ENCODE results near the gene CTBP2.

The CTBP2 gene

DNA sequence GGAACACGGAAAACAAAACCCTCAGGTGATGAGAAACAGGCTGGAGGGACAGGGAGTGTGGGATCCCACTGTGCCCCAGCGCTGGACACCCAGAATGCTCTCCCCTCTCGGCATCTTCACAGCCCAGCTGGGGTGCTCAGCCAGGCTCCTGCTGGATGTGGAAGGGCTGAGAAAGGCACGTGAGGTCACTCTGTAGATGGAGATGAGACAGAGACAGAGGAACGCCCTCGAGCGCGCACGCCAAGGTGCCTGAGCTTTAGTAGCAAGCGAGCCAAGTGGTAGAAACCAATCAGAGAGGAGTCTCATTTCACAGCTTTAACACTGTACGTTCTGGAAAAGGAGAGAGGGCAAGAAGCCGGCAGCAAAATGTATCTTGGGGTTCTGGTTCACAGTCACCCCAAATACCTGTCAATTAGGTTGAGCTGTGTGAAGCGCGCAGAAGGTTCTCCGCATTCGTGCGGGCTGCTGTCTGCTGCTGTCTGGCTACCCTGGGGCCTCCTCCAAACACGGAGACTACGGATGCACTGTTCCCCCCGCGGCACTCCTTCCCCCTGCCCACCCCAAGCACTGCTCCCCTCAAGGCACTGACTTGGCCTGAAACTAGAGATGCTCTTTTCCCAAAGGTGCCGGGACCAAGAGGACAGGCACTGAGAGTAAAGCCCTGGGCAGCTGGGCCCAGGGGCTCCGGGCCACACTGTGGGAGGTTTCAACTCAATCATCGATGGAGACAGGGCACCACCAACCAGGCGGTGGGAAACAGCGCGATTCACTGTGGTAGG lies 127.0 kb downstream of the CTBP2 start:
- no peak for DNase-seq

DNA sequence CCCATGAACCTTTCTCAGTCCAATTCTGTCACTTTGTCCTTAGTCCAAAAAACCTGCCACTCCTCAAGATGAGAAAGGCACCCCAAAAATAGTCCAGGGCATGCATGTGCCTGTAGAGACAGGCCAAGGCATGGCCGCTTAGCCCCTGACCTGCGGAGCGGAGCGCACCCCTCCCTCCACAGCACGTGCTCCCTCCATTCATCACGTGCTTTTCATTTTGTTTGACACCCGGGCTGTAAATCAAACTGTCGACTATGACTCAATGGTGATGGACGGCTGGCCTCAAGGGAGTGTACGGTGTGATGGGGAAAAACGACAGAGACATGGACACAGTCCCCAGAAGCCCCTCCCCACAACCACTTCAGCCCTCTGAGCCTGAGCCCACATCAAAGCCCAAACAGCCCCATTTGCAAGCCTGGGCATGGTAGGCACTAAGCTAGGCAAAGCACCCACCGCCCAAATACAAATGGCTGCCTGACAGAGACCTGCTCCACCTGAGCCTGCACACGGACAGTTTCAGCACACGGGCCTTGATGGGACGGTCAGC lies 127.8 kb downstream of the CTBP2 start:
- DNase-seq: no peak

DNA sequence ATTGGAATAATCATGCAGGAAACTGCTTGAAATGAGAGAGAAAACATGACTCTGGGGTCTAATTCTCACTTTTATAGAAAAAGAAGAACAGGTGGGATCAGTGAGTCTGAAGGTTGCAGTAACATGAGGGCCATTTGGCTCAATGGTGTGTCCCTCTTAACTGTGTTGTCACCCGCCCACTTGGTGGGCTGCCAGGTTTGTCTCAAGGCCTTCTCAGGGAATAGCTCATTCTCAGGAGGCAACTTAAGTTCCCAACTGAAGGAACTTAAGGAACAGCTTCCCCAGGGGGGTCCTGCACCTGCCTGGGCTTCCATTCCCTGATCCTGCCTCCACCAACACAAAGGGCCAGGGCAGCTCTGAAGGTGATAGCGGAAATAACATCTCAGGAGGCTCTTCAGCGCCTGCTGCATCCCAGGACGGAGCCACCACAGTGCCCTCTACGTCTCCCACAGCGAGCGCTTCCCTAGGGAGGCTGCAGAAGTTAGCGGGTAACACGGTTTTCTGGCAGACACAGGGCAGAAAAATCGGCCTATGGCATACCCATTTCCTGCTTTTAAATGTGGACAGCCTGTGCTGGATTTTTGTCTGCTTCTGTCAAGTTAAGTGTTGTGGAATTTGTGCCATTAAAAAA lies 129.7 kb downstream of the CTBP2 start:
- no peak for DNase-seq

DNA sequence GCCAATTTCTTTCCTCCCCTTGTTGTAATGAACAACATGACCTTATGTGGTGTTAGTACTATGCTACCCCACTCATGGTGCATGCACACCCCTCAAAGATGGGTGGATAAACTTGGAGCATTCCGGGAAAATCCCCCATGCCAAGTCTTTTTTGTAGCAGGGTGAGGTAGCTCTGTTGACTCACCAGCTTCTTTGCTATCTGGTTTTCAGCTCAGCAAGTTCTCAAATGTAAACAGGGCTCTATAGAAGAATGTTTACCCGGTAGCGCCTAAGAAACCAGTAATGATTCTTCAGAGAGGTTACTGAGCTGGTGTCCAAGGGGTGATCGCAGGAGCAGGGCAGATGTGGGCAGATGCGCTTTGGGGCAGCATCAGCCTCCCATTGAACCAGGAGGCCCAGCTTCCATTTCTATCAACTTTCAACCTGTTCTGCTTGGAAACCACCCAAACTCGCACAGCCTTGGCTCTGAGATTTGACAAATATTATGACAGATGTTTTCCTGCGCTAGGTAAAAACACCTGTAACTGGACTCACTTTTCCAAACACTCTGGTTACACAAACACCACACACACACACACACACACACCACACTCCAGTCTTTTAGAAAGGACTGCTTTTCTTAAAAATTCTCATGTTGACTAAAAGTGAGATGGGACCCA lies 130.7 kb downstream of the CTBP2 start:
- no peak for DNase-seq

DNA sequence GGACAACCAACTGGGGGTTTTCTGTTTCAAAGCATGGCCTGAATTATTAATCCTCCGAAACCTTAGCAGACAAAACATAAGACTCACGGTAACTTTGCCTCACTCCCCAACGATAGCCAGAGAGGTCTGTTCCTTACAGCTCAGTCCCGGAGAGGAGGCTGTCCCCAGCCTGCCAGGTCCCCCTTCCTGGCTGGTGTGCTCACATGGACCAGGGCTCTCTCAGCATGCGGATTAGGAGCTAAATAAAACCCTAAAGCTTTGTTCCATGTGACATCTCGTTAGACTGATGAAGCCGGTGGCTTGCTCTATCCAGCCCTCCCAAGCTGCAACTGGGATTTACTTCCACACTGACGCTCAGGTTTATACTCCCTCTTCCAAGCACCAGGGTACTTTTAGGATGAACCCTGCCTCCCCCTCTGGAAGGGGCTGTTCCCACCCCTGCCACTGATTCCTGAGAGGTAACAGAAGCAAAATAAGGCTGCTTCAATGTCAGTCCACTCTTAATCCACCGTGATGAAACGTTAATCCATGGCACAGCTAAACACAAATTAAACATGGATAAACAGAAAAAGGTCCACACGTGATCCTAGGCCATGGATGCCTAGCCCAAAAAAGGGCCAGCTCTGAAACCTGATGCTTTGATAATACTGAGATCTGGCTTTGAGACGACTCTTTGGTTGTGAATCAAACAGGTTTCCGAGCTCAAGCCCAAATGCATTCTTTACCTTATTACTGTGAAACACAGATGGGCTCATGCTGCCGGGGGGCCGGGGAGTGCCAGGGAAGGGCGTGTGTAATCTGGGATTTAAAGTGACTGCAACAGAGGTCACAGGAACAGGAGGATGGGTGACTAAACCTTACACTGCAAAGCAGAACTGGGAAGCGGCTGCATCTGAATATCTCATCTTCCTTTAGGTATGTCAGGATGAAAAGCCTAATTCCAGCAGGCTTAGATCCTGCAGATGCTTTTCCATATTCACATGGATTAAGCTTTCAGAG lies 132.2 kb downstream of the CTBP2 start:
- no peak for DNase-seq

DNA sequence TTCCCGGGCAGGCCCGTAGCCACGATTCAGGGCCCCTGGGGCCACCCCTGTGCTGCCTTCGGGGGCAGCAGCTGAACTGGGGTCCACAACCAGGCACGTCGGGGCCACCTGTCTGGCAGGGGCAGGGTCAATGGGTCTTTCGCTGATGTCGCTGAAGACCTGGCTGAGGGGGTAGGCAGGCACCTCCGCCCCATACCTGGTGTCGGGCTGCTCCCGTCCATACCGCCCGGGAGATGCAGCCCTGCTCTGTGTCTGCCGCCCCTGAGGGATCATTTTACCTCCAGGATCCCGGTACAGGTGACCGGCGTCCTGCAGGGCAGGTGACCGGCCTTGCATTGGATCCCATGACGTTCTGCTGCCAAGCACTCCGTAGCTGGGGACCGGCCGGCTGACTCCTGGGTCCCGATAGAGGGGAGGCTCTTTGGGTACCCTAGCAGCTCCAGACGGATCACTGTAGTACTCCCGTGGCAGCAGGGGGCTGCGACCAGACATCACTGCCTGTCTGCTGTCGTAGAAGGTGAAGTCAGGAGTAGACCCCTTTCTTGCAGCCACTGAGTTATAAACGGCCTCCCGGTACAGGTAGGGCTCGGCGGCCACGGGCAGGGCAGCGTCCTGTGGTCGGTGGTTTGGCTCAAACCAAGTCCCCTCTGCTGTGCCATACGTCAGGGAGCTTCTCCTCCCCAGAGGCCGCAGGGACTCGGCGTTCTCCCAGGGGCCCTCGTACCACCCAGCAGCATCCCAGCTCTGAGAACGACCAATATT lies 133.2 kb downstream of the CTBP2 start:
- no peak for DNase-seq

DNA sequence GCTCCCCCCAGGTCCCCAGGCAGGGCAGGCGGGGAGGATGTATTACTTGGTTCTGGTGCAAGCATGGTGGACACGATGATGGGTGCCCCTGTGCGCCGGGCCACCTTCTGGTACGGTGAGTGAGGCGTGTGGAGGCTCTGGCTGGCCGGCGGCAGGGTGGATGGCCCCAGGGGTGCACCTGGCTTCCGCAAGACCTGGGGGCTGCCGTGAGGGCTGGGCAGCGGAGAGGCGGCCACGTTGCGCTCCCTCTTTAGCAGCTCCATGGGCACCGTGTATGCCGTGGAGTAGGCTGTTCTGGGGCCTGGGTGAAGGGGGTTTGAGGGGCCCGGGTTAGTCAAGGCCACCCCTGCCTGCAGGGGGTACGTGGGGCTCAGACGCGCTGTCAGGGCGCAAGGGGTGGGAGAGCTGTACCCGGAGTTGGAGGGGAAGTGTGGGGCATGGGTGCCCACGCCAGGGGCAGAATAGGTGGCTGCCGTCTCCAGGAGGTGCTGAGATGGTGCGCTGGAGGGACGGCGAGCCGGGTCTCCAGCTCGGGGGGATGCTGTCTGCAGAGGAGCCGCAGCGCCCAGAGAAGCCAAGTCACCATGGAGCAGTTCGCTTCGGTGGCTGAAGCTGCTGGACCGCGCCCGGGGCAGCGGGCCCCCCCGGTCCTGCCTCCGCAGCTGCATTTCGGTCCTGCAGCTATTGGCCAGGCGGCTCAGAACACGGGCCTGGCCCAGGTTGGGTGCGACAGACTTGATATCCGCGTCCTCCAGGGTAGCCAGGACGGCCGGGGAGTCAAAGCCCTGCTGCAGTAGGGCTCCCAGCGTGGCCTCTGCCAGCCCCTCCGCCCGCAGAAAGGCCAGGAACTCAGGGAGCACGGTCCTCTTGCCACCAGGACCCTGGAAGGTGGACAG lies 134.1 kb downstream of the CTBP2 start:
- no peak for DNase-seq

DNA sequence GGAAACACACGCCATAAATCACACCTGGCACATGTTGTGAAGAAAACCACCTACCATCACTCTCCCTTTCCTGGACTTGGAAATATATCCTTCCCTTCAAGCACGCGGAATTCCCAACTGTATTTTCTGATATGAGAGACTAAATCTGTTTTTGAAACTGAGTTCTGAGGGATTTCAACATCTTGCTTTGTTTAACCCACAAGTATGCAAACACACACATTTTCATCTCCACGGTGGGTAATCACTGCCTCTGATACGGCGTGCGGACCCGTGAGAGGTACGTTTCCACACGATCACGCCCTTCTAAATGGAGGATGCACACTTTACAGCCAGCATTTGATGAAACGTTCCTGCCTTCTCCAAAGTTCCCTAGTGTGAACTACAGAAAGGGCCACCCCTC lies 135.0 kb downstream of the CTBP2 start:
- DNase-seq: no peak

DNA sequence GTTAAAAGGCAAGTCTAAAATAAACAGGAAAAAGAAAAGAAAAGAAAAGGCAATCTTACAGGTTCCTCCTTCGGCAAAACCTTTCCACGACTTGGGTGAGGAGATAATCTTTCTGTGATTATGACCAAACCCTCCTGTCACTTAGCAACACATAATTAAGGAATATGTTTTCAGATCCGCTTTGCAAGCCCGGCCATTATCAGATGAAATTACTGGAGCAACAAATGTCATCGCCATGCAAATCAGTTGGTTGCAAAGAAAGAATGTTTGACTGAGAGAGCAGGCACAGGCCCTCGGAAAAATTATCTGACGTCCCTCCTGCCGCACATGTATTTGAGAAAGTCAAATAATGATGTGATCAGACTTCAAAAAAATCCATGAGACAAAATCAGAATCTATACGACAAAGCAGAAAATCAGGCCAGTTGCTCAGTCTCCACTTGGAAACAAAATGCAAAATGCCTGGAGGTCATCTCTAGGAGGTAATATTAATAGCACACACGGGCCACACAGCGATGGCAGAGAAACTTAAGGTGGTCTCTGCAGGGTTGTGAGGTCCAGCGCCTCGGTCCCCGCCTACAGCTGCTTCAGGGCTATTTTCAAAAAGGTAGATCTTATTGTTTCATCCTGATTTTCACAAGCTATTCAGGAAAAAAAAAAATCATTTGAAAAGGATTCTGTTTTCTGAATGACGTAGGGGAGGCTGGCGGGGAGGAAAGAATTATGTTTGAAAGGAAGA lies 135.7 kb downstream of the CTBP2 start:
- DNase-seq: no peak

DNA sequence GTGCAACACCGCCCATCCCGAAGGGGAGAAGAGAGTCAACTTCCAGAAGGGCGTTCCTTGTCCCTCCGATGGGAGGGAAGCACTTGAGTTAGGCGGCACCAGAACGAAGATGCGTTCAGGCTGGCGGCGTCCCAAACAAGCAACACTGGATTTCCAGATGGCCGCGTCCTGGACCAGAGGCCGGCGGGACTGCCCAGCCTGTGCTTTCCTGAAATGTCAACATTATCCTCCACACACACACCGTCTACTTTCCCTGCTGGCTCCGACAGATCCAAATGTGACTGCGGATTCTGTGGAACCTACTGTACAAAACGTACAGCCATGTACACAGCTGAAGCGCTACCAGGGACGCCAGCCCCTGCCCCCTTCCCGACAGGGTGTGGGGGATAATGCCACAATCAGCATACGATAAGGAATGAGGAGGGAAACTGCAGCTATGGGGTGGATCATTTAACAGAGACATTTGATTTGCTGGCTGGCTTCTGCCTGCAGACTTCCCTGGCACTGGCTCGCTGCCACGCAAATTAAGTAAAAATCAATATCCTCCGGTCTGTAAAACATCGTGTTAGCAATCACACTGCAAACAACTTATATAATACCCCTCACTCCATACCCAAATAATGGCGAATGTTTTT lies 136.4 kb downstream of the CTBP2 start:
- no peak for DNase-seq

DNA sequence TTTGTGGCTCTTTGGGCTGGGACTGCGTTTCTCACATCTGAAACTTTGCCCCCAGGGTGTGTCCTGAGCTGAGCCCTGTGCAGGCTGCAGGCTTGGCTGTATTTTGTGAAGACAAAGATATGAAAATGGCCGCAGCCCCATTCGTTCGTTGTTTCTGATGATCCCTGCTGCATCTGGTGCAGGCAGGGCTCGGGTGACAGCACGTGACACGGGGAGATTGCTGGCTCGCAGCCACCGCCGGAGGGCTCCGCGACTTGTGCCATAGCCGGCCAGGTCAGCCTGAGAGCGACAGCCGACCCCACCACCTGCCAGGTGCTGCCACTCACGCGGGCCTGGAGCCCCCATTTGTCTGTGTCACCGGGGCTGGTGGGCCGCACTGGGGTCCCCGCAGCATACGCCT lies 137.1 kb downstream of the CTBP2 start:
- DNase-seq: no peak

DNA sequence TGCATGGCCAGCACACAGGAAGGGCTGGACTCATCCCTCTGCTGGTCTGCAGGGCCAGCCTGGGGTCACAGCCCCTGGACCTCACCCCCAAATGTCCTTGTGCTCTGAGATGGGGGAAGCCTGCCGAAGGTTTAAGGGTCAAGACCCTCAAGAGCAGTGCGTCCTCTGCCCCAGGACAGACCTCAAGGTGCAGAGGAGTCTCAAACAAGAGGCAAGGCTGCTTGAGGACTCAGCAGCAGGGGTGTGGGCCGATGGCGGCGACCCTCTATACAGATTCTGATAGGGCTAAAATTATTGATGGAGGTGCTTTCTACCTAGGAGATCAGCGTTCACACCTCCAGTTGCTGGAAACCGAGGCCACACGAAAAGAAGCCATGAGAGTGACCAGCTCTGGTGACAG lies 137.7 kb downstream of the CTBP2 start:
- DNase-seq: no peak

DNA sequence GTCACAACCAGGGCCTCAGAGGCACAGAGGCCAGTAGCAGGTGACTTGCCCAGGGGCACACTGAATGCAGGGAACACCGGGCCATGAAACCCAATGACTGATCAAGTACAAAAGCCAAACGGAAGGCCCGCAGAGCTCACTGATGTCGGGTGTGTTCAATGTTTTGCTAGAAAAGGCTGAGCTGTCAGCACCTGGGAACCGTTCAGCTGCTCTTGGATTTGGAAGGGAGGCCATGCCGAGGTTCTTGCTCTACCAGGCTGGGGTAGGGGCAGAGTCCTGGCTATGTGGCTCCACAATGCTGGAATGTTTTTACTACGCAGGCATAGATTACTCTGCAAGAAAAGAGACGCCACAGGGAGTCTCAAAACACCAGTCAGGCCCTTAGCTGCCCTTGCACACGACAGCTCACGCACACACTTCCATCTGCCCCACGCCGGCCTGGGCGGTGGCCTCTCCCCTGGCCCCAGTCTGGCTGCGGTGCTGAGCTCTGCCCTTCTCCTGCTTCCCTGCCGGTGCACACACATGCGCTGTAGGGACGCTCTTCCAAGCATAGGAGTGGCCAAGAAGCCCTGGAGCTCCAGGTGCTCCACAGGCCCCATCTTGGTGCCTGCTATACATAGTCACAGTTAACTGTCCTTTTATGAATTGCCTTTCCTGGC lies 138.5 kb downstream of the CTBP2 start:
- no peak for DNase-seq

DNA sequence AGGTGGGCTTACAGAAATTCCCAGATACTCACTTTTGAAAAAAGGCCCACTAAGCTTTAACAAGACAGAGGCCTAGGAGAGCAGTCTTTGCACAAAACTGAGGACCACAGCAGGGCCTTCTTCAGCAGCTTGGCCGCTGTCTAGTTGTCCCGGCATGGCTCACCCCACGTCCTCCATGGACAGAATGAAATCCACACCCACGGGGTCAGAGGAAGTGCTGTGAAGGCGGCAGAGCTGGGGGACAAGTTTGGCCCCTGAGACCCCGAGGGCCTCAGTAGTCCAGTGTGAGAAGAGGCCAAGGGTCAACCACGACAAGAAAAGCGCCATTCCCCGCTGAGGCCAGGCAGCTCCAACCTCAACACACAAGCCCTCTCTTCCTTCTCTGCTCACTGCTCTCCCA lies 139.5 kb downstream of the CTBP2 start:
- DNase-seq: no peak

DNA sequence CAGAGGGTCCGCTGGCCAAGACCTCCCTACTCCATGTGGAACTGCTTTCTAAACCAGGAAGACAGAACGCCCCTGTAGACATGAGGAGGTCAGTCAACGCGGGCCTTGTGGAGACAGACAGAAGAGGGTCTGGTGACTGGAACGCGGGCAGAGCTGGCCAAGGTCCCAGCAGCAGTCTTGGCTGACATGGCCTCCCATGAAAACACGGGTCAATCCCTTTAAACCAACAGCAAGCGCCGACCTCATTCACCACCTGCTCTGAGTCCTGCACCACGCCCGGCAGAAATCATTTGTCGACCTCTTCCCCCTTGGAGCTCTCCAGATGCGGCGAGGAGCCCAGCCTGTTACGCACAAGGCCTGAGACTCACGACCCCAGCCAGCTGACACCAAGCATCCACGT lies 140.0 kb downstream of the CTBP2 start:
- no peak for DNase-seq

DNA sequence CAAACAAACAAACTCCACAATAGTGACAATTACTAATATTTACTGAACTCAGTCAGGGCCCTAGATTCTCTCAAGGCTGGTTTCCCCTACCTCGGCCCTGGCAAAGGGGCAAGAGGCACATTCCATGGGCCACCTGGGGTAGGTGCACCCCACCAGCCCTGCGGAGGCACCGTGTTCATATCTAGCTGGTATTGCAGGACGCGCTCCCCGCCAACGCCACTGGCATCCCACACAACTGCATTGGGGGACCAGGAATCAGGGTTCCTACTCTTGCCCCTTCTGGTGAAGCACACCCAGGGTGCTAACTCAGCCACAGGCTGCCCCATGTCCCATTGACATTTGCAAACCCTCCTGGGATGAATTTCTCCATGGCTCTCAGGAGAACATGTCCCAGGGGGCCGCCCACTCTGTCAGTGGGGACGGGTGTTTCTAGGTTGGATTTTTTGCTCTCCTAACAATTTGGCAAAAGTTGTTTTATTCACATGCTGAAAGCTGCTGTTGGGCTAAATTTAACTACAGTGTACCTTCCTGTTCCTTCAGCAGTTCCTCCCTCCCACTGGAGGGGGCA lies 141.7 kb downstream of the CTBP2 start:
- DNase-seq: no peak

DNA sequence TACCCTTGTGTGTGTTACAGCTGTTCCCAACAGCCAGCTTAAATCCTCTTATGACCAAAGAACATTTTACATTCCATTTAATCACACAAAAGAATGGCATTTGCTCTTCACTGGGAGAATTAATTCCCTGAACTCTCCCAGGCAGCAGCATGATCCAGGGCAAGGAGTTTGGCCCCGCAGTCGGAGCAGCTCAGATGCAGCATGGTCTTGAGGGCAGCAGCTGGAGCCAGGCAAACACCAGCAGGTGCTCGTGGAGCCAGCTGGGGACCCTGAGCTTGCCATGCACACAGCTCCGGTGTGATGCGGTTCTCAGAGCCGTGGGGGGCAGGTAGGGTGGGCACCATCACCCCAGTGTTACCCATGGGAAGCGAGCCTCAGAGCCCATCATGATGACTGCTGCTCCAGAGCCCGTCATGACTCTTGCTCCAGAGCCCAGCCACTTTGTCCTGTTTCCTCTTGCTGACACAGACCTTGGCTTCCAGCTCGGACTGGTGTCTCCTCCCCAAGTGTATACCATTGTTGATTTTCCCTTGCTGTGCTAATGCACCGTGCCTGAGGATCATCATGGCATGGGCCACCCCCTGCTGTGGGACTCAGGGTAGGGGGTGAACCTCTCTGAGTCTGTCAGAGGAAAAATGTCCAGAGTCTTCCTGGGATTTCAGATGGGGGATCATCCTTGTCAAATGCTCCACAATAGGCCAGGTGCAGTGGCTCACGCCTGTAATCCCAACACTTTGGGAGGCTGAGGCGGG lies 142.6 kb downstream of the CTBP2 start:
- DNase-seq: no peak

Data from activated CD4-positive, alpha-beta T cell treated with anti-CD3 and anti-CD28 coated beads for 48 hours (primary cell).